GM12878 (cell line): ENCODE measurements around the gene ZFP37. TPM values are rescaled to one million over a fixed set of nuclear protein-coding genes. Genes with fewer than 3 reads are reported as not detected.
"Not testable (repeated sequence)": the region's sequence is repeated elsewhere in the genome, so short reads cannot be mapped to it uniquely, and the experiment has no call there.

Source experiments
- ATAC-seq: fragments of 200-7000 bp; cut with Tn5 transposase; 3 replicates; pipeline ENCODE4 v1.9.1; 2020; ENCODE audit warnings: mild to moderate bottlenecking, moderate library complexity
- BruUV-seq: library from RNA; stranded (reverse); fragments of 400-500 nt; replicated peaks from 2 replicates; lab custom pipeline; 2021; lab: Mats Ljungman, UMichigan
- CTCF ChIA-PET: fragments of 300-600 bp; sonication (Branson Sonifier 250); formaldehyde crosslinking; extraction: SDS; loops from one replicate; lab custom pipeline; 2021; ENCODE audit warnings: inconsistent platforms; lab: Yijun Ruan, JAX
- POLR2A ChIA-PET: fragments of 350-600 bp; formaldehyde crosslinking; extraction: SDS; loops from one replicate; lab custom pipeline; 2021; ENCODE audit warnings: inconsistent platforms; lab: Charles Lee
- RAD21 ChIA-PET: fragments of 300-600 bp; sonication (Branson Sonifier 250); formaldehyde crosslinking; loops from one replicate; lab custom pipeline; 2023; ENCODE audit warnings: antibody characterized with exemption; ENCODE audit not compliant: unreplicated experiment; lab: Charles Lee
- SMC1A ChIA-PET: fragments of 300-600 bp; sonication (Branson Sonifier 250); formaldehyde crosslinking; loops from one replicate; lab custom pipeline; 2023; ENCODE audit not compliant: unreplicated experiment, uncharacterized antibody; lab: Charles Lee
- DNase-seq: peaks from one replicate; pipeline ENCODE4 v3.0.0-alpha.2; 2011; ENCODE audit warnings: low read depth, low spot score
- FAIRE-seq: peaks from 3 replicates; lab custom pipeline; 2011; peaks lifted over from hg19 to GRCh38; lab: Jason Lieb, UNC
- H2AFZ ChIP-seq: 2 replicates; pipeline ENCODE4 v1.6.0; 2011; ENCODE audit warnings: low read depth, low read length, control low read depth; ENCODE audit not compliant: control insufficient read depth
- H3K27ac ChIP-seq: 2 replicates; pipeline ENCODE4 v1.5.1; 2011; ENCODE audit warnings: control low read depth; ENCODE audit not compliant: control insufficient read depth, insufficient read depth
- H3K27me3 ChIP-seq, 2 experiments: replicated peaks in 1 of 2; 2 replicates each; pipeline versions ENCODE4 v1.6.0 to v1.6.1; 2011; ENCODE audit warnings: low read length in 1 of 2; ENCODE audit not compliant: control insufficient read depth in 2 of 2, insufficient read depth in 2 of 2
- H3K36me3 ChIP-seq, 2 experiments: 2 replicates each; pipeline ENCODE4 v1.5.1; 2011; ENCODE audit warnings: low read length in 1 of 2; ENCODE audit not compliant: control insufficient read depth in 2 of 2, insufficient read depth in 2 of 2
- H3K4me1 ChIP-seq: 2 replicates; pipeline ENCODE4 v1.6.1; 2011; ENCODE audit warnings: mild to moderate bottlenecking, low read length, moderate library complexity, mixed read lengths; ENCODE audit not compliant: control insufficient read depth, insufficient read depth
- H3K4me2 ChIP-seq: 2 replicates; pipeline ENCODE4 v1.6.0; 2011; ENCODE audit warnings: control low read depth; ENCODE audit not compliant: control insufficient read depth, insufficient read depth
- H3K4me3 ChIP-seq: fragments of 200-600 bp; sonication (generic); 2 replicates; pipeline ENCODE4 v1.5.1; 2016
- H3K79me2 ChIP-seq: 2 replicates; pipeline ENCODE4 v1.6.0; 2011; ENCODE audit warnings: low read length; ENCODE audit not compliant: control insufficient read depth, insufficient read depth
- H3K9ac ChIP-seq: 2 replicates; pipeline ENCODE4 v1.8.0; 2011; ENCODE audit warnings: low read length, control low read depth, mixed read lengths; ENCODE audit not compliant: control insufficient read depth, insufficient read depth
- H3K9me3 ChIP-seq: replicated peaks from 3 replicates; pipeline ENCODE4 v1.5.1; 2011; ENCODE audit warnings: mild to moderate bottlenecking, low read length; ENCODE audit not compliant: control insufficient read depth, insufficient read depth
- H4K20me1 ChIP-seq: 2 replicates; pipeline ENCODE4 v1.6.0; 2011; ENCODE audit not compliant: control insufficient read depth, insufficient read depth
- DPF2 ChIP-seq: fragments of 450-650 bp; IDR thresholded peaks from 2 replicates; pipeline ENCODE4 v1.6.1; 2017; ENCODE audit warnings: mild to moderate bottlenecking
- ESRRA ChIP-seq: IDR thresholded peaks from 2 replicates; pipeline ENCODE4 v1.6.1; 2012; ENCODE audit warnings: mild to moderate bottlenecking, low read length, improper control_type of control experiment
- EZH2 ChIP-seq: IDR thresholded peaks from 2 replicates; pipeline ENCODE4 v1.6.1; 2012; ENCODE audit warnings: low read depth, mild to moderate bottlenecking, control low read depth, inconsistent platforms, low read length, borderline replicate concordance; ENCODE audit not compliant: control insufficient read depth
- FOS ChIP-seq: IDR thresholded peaks from 3 replicates; pipeline ENCODE4 v1.6.1; 2011; ENCODE audit warnings: borderline replicate concordance; ENCODE audit not compliant: insufficient read length; ENCODE audit errors: extremely low read depth
- HDAC2 ChIP-seq: fragments of 200-600 bp; sonication (generic); IDR thresholded peaks from 2 replicates; pipeline ENCODE4 v1.6.1; 2017
- IKZF2 ChIP-seq, 2 experiments: fragments of 450-650 bp; IDR thresholded peaks; 2 replicates each; pipeline ENCODE4 v1.6.1; 2017; ENCODE audit warnings: mild to moderate bottlenecking in 2 of 2, moderate library complexity in 2 of 2
- JUND ChIP-seq: IDR thresholded peaks from 2 replicates; pipeline ENCODE4 v1.6.1; 2012; ENCODE audit warnings: low read depth, mild to moderate bottlenecking, low read length, improper control_type of control experiment, moderate library complexity
- MEF2A ChIP-seq: IDR thresholded peaks from 2 replicates; pipeline ENCODE4 v1.6.1; 2011; ENCODE audit warnings: low read depth, mild to moderate bottlenecking, low read length, moderate library complexity; ENCODE audit not compliant: insufficient read depth
- MEF2B ChIP-seq: fragments of 450-650 bp; IDR thresholded peaks from 2 replicates; pipeline ENCODE4 v1.6.1; 2018; ENCODE audit warnings: mild to moderate bottlenecking, moderate library complexity; ENCODE audit not compliant: partially characterized antibody, poor library complexity, severe bottlenecking
- MXI1 ChIP-seq: fragments of 150-350 bp; IDR thresholded peaks from 2 replicates; pipeline ENCODE4 v1.6.1; 2011; ENCODE audit warnings: low read depth, mild to moderate bottlenecking, inconsistent platforms, low read length, improper control_type of control experiment
- POLR2AphosphoS2 ChIP-seq: IDR thresholded peaks from 2 replicates; pipeline ENCODE4 v1.6.1; 2011; ENCODE audit warnings: low read depth, mild to moderate bottlenecking, low read length, improper control_type of control experiment, moderate library complexity
- RAD51 ChIP-seq: fragments of 450-650 bp; IDR thresholded peaks from 2 replicates; pipeline ENCODE4 v1.6.1; 2016; ENCODE audit warnings: moderate library complexity, mild to moderate bottlenecking, inconsistent platforms
- SMAD1 ChIP-seq: fragments of 450-650 bp; IDR thresholded peaks from 2 replicates; pipeline ENCODE4 v1.6.1; 2018; ENCODE audit warnings: mild to moderate bottlenecking, low read depth; ENCODE audit not compliant: partially characterized antibody
- SREBF2 ChIP-seq: IDR thresholded peaks from 2 replicates; pipeline ENCODE4 v1.6.1; 2012; ENCODE audit warnings: mild to moderate bottlenecking, low read length
- YY1 ChIP-seq: IDR thresholded peaks from 2 replicates; pipeline ENCODE4 v1.6.1; 2011; ENCODE audit warnings: low read depth, mild to moderate bottlenecking, low read length
- ZNF274 ChIP-seq: IDR thresholded peaks from one replicate; pipeline ENCODE4 v1.8.0; 2011; ENCODE audit not compliant: insufficient read length, insufficient read depth
- WGBS: methylation state at CpG from one replicate; pipeline ENCODE4 v1.1.6; 2016; ENCODE audit warnings: low lambda C conversion rate; ENCODE audit not compliant: insufficient replicate concordance, insufficient coverage; ENCODE audit errors: missing lambda C conversion rate; 5-methylcytosine and 5-hydroxymethylcytosine counted together
- in situ Hi-C: fragments of 300-500 bp; cut with MboI; formaldehyde crosslinking; loops from 9 replicates; pipeline ENCODE4 v1.14.3; 2018; ENCODE audit warnings: mixed read lengths
- intact Hi-C: fragments of 100-400 bp; cut with micrococcal nuclease; formaldehyde crosslinking; loops from one replicate; pipeline ENCODE4 v1.14.2; 2022; ENCODE audit not compliant: unreplicated experiment
- polyA plus RNA-seq, 11 experiments: library from polyadenylated mRNA; depleted of rRNA in 4 of 11; unstranded in 6 of 11; stranded (reverse) in 5 of 11; fragments of >200 nt; fragmentation: Nextera tagmentation in 4 of 11; fragmentation: Illumina TruSeq in 1 of 11; extraction: Ambion mirVana in 4 of 11; extraction: Trizol in 1 of 11; gene quantifications; 1 replicate in 1 of 11; 2 replicates in 10 of 11; pipeline versions ENCODE4 v1.2.1 to v1.2.3, GENCODE V29; 2011 to 2016; ENCODE audit warnings: inconsistent platforms in 2 of 11, missing spikeins in 2 of 11, low read depth in 1 of 11
- total RNA-seq, 4 experiments: library from RNA; depleted of rRNA in 3 of 4; stranded (reverse); fragments of >200 nt in 3 of 4; fragmentation: Illumina TruSeq in 1 of 4; extraction: Trizol in 1 of 4; gene quantifications; 2 replicates each; pipeline versions ENCODE4 v1.2.1 to v1.2.3, GENCODE V29; 2013 to 2021
- TF ChIP-seq, protein P1 (sequence below): IDR thresholded peaks from 2 replicates; pipeline ENCODE4 v1.6.1; 2011; ENCODE audit warnings: mild to moderate bottlenecking, low read depth, low read length, moderate library complexity; ENCODE audit not compliant: insufficient replicate concordance

ZFP37 gene
- total and polyA plus RNA-seq, 10 of the 15 experiments (the other 5 are each of a cell fraction or from before 2014, with no cell fraction given) = 0.47 to 1.7 (median 1.4) TPM; not detected in 1

GRCh38 chr9:113095561-113095960 is 39.0 kb upstream of the ZFP37 start:
- in situ Hi-C loops (no loop called here), intact Hi-C loops (no loop called here)

GRCh38 chr9:113089924-113090323 is 33.4 kb upstream of the ZFP37 start:
- DNase-seq, H4K20me1 ChIP-seq, H3K36me3 ChIP-seq, BruUV-seq, H3K9me3 ChIP-seq, SMC1A ChIA-PET, H2AFZ ChIP-seq, in situ Hi-C loops, H3K27me3 ChIP-seq, intact Hi-C loops, ATAC-seq, H3K79me2 ChIP-seq, CTCF ChIA-PET, POLR2A ChIA-PET, FAIRE-seq, RAD21 ChIA-PET, H3K4me3 ChIP-seq, H3K27ac ChIP-seq, H3K4me1 ChIP-seq, H3K9ac ChIP-seq, H3K4me2 ChIP-seq: not testable (repeated sequence)
- 83% methylated on average over 15 of the region's 23 CpGs for WGBS

More at GRCh38 chr9:113095561-113095960, 39.0 kb upstream of the ZFP37 start:
- H3K9me3 ChIP-seq = no peaks in the 10 kb centered on the region; the same call in 2 of the 3 replicates
- H3K4me3 ChIP-seq = no peak overlapping the region
- ChIA-PET POLR2A (no interaction called here), CTCF (interaction anchor here (1.1 to 2.0 kb wide), 2 partner anchors 16 to 17 kb away, joined by 4 to 5 read pairs; no protein-coding TSS in a partner anchor), SMC1A (no interaction called here), RAD21 (no interaction called here)
- no peak for DNase-seq
- H3K4me1 ChIP-seq = no peaks in the 10 kb centered on the region
- WGBS = 0% methylated on average over 2 of the region's 2 CpGs
- H2AFZ ChIP-seq = no peak overlapping the region
- H3K79me2 ChIP-seq = no peaks in the 10 kb centered on the region
- H3K9ac ChIP-seq = no peak overlapping the region
- H3K4me2 ChIP-seq = no peak overlapping the region
- ATAC-seq = no peak
- H4K20me1 ChIP-seq = no peaks in the 10 kb centered on the region
- TF ChIP-seq HDAC2 = no peak
- no peak for TF ChIP-seq POLR2AphosphoS2
- TF ChIP-seq MXI1 = no peak
- TF ChIP-seq ESRRA = no peak
- no peak for TF ChIP-seq ZNF274
- TF ChIP-seq YY1 = no peak
- no peak for TF ChIP-seq RAD51
- no peak for TF ChIP-seq MEF2A
- no peak for TF ChIP-seq JUND
- TF ChIP-seq, protein P1, sequence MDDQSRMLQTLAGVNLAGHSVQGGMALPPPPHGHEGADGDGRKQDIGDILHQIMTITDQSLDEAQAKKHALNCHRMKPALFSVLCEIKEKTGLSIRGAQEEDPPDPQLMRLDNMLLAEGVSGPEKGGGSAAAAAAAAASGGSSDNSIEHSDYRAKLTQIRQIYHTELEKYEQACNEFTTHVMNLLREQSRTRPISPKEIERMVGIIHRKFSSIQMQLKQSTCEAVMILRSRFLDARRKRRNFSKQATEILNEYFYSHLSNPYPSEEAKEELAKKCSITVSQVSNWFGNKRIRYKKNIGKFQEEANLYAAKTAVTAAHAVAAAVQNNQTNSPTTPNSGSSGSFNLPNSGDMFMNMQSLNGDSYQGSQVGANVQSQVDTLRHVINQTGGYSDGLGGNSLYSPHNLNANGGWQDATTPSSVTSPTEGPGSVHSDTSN = no peak
- TF ChIP-seq EZH2 = no peak
- TF ChIP-seq SREBF2 = no peak
- TF ChIP-seq FOS = no peak
- TF ChIP-seq SMAD1 = no peak
- TF ChIP-seq MEF2B = no peak
- no peak for TF ChIP-seq DPF2
- TF ChIP-seq IKZF2 (IDR thresholded peaks at IDR 0.05) = no peak
- H3K27ac ChIP-seq = no peak overlapping the region
- FAIRE-seq = no peak
- H3K36me3 ChIP-seq = no peaks in the 10 kb centered on the region
- no peaks in the 10 kb centered on the region for H3K27me3 ChIP-seq
- no TSS peak for BruUV-seq
